Dermis microvascular lymphatic vessel endothelial cell (primary cell): ENCODE measurements around the gene ADGRA3. TPM values are rescaled to one million over a fixed set of nuclear protein-coding genes. Genes with fewer than 3 reads are reported as not detected.

Experiments used
- DNase-seq, 2 donors: peaks; one replicate each; pipeline versions ENCODE4 v3.0.0 to v3.0.0-alpha.2; 2010; ENCODE audit warnings: low read depth in 2 of 2
- total RNA-seq: library from RNA; depleted of rRNA; stranded (reverse); fragments of >200 nt; gene quantifications from 2 replicates; pipeline ENCODE4 v1.2.1, GENCODE V29; 2014

The ADGRA3 gene
- total RNA-seq, result 8.6 and 15.3 TPM in 2 replicates

DNA sequence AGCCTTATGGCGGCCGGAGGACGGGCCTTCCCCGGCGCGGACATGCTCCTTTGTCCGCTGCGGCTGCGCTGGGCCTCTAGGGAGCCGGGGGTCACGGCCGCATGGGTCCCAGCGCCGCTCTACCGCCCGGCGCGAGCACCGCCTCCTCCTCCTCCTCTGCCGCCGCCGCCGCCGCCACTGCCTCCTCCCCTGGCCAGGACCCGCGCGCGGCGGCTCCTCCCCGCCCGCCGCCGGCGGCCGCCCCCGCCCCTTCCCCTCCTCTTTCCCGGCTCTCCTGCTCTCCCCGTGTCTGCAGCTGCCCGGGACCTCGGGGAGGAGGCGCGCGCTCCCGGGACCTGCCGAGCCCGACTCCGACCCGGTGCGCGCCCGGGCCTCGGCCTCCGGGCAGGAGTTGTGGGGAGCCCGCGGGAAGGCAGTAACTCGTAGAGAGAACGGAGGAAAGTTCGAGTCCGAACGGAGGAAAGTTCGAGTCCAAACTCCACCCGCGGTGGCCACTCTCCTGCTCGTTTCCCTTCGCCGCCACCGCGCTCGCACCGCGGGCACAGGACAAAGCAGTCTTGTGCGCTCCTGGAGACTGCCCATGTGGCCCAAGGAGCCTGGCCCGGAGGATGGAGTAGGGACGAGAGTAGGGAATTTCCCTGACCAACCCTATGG is at the start of gene ADGRA3:
TSS of gene ADGRA3 (minus strand) at position 179 of the 654 bp plus-strand sequence. CDS start 282 bp downstream, outside the sequence.
- peak in 1 of 2 donors; percentile 72 for DNase-seq

DNA sequence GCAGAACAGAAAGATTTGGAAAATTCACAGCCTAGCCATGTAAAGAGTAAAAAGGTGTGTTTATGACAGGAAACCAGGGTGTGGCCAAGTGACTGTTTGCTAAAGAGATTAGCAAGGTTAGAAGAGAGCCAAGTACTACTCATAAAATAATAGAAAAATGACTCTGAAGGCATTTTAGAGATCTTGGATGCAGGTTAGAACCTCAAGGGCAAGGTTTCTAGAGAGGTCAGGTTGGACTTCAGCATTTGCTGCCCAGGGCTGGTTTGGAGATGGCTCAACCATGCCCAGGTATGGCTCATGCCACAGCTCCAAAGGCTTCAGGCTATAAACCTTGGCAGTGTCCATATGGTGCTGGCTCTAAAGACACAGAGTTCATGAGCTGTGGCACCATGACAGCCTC is 40.6 kb upstream of the ADGRA3 start:
- DNase-seq, result no peak

- no peak for DNase-seq
Observed at GRCh38 chr4:22554670-22555069, 38.8 kb upstream of the ADGRA3 start.

- DNase-seq, result no peak
Observed at GRCh38 chr4:22553560-22553959, 37.7 kb upstream of the ADGRA3 start.

DNA sequence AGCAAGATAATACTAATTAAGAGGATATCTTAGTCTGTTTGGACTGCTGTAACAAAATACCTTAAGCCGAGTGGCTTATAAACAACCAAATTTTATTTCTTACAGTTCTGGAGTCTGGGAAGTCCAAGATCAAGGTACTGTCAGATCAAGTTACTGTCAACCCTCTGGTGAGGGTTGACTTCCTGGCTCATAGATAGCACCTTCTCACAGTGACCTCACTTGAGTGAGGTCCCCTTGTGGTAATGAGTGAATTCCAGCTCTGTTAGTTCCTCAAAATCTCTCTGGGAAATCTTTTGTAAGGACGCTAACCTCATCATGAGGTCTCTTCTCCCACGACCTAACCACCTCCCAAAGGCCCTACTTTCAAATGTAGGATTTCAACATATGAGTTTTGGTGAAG is 36.9 kb upstream of the ADGRA3 start:
- DNase-seq, result no peak

DNA sequence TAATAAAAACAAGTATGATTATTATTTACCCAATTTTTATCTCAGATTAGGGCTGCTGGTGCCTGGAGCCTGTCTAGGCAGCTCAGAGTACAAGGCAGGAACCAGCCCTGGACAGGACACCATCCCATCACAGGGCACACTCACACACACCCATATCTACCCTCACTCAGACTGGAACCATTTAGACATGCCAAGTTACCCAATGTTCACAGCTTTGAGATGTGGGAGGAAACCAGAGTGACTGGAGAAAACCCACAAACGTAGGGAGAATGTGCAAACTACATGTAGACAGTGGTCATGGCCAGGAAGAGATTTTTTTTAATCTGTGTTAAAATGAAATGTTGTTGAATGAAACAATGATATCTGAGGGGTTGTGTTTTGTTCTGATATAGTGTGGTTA is 35.7 kb upstream of the ADGRA3 start:
- no peak for DNase-seq

DNA sequence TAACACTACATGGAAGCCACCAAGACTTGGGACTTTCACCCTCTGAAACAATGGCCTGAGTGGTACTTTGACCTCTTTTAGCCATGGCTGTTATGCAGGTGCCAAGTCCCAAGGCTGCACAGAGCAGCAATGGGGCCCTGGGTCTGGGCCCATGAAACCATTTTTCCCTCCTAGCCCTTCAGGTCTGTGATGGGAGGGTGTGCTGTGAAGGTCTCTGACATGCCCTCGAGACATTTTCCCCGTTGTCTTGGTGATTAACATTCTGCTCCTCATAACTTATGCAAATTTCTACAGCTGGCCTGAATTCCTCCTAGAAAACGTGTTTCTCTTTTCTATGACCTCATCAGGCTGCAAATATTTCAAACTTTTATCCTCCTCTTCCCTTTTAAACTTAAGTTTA is 30.4 kb upstream of the ADGRA3 start:
- no peak for DNase-seq

DNA sequence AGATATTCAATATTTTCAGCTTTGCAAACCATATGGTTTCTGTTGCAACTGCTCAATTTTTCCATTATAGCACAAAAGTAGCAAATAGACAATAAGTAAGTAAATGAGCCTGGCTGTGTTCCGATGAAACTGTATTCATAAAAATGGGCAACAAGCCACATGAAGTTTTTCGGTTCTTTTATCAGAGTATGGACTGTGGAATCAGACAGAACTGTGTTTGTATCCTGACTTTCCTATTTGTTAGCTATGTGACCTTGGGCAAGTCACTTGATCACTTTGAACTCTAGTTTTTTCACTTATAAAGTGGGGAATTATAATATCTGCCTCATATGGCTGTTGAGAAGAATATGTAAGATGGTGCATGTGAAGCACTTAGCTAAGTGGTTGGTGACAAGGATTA is 23.4 kb upstream of the ADGRA3 start:
- no peak for DNase-seq

DNA sequence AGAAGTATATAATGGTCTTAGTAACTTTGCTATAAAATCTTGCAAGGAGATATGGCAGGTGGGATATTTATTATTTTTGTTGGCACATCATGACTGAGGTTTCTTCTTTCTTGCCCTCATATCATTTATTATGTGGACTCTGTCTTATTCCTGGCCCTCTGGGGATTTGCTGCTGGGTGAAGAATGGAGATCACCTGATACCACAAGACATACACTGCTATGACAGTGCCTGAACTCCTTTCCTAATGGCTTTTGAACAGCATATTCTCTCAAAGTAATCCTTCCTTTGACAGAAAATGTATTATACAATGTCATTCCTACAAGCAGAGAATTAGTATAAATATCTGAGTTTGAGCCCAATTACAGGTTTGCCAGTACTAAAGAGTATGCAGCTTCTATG is 22.0 kb upstream of the ADGRA3 start:
- DNase-seq, result no peak

- no peak for DNase-seq
Observed at GRCh38 chr4:22534374-22534773, 18.5 kb upstream of the ADGRA3 start.

DNA sequence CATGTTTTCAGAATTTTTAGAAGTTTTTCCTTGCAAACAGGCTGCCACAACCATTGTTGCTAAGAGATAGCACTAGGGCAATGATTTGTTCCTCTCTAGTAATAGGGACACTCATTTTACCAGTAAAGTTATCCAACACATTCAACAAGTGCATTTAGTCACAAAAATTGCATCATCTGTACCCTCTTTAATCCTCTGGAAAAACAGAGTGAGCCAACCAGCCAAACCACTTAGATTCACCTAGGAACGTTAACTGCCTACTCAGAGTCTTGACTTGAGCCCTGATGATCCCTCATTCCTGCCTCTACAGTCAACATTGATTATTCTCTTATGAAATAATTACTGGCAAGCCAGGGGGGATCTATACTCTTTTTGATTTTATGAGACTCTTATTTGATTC is 17.0 kb upstream of the ADGRA3 start:
- no peak for DNase-seq

DNA sequence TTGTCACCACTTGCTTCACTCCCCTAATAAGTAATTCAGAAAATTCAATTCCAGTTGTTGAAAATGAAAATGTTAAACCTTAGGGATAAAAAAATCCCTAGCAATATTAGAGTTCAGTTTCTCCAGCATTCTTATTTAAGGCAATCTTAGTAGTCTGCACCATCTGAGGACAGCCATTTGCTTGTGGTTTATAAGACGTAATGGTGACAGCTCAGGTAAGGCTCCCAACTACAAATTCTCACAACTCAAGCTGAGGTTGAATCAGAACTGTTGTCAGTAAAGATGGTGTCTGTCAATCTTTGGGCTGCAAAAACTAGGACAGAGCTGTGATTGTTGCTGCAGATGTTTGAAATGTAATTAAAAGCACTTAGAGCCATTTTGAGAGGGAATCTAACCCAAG is 16.3 kb upstream of the ADGRA3 start:
- DNase-seq, result no peak

DNA sequence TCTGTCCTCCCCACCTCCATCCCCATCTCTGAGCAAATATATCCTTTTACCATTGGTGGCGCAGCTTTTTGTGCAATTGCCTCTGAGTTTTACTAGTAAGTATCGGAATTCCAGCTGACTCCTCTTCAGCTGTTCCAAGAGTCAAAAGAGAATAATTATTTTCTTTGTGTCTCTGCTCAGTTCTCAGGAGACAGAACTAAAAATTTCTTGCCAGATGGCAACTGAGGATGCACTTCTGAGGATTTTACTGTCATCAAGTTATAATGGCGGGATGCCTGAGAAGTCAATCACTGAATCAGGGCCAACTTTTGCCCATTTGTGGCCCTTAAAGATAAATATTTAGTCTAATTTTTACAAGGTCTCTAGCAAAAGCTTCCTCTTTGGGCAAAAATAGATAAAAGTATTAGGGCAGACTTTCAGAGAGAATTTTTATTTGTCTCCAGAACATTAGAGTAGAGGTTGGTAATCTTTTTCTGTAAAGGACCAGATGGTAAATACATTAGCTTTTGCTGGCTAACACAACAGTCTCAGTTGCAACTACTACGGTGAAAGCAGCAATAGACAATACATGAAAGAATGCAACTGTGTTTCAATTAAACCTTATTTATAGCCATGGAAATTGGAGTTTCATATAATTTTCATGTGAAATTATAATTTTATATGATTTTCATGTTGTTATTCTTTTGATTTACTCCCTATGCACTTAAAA is 15.6 kb upstream of the ADGRA3 start:
- DNase-seq, result no peak

DNA sequence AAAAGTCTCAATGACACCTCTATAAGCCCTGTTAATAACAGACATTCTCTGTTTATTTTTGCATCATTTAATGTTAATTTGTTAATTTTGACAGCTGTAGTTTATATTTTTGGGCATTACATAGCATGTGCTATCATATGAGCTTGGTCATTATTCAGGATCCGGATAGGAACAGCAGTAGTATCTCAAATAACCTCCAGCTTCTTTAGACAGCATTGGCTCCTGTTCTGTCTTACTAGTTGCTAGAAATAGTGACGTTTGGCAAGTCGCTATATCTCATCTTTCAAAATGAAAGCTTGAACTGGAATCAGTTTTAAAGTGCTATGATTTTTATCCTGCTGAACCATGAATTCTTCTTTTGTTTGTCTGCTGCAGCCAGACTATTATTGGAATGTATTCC is 9.0 kb upstream of the ADGRA3 start:
- no peak for DNase-seq

GRCh38 chr4:22522706-22523501 is 7.0 kb upstream of the ADGRA3 start:
- no peak for DNase-seq

DNA sequence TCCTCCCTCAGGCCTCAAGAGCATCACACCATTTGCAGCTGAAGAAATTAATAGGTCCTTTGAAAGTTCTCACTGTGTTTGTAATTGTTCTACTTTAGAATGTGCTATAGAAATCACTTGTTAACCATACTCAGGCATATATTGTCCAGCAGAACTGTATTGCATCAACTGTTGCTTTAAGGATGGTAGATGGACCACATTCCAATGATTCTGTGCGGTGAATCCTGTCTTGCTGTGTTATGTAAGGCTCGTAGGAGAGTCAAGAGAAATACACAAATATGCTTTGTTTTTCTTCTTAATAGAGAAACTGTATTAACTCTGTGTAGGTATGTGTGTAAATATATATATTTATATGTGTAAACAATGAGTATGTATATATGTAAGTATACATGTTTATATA is 6.3 kb upstream of the ADGRA3 start:
- DNase-seq, result no peak

GRCh38 chr4:22521240-22521639 is 5.4 kb upstream of the ADGRA3 start:
- DNase-seq, result no peak

DNA sequence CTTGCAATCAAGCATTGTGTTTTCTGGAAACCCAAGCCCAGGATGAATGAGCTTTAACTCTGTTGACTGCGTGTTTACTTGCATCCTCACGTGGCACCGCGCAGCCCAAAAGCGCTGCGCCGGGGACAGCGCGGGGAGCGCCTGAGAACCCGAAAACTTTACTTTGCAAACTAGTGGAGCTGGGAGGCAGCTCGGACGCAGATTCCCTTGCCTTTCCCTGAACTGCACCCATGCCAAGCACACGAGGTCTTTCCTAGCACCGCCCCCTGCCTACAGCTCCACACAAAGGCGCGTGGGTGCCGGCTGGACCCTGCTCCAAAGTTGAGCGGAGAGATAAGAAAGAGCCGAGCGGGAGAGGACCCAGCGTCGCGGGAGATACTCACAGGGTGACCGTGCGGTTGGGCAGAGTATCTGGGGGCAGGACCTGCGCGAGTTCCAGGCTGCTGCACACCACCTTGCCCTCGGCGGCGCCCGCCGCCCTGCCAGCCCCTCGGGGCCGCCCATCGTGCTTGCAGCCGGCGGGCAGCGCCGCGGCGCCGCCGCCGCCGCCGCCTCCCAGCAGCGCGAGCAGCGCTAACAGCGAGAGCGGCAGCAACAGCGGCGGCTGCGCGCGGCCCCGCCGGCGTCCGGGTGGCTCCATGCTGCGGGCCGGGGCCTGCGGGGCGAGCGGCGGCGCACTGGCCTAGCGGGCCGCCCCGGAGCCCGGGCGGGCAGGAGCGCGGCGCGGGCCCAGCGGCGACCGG is 550 bp downstream of the ADGRA3 start:
- peak in 1 of 2 donors; percentile 63 for DNase-seq

DNA sequence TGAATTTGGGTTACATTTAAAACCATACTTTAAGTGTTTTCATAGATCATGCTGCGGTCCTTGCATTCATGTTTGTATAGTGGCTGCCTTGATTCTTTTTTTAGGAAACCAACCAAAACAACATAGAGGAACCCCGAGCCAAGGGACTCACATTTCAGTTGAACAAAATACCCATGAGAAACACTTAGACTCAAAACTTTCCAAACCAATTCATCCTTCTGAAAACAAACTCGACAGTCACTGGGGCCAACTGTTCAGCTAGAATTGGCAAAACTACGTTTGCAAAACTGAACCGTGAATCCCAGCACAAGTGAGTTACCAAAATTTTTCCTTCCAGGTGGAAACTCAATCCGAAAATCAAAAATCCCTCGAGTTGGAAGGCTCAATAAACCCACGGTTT is 1.4 kb downstream of the ADGRA3 start:
- peak in 1 of 2 donors; percentile 4 for DNase-seq

- DNase-seq, result peak in 1 of 2 donors; percentile 22
Observed at GRCh38 chr4:22514001-22514400, 1.9 kb downstream of the ADGRA3 start.

DNA sequence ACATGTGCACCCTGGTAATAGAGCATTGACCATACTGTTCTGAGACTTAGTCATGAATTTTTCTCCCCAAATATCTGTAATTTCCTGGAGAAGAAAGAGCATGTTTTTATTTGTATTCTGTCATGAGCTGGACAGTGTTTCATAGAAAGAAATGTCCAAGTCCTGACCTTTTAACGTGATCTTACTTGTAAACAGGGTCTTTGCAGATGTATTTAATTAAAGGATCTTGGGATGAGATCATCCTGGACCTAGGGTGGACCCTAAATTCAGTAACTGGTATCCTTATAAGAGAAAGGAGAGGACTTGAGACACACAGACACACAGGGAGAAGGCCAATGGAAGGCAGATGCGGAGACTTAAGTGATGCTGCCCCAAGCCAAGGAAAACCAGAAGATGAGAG is 3.6 kb downstream of the ADGRA3 start:
- no peak for DNase-seq

DNA sequence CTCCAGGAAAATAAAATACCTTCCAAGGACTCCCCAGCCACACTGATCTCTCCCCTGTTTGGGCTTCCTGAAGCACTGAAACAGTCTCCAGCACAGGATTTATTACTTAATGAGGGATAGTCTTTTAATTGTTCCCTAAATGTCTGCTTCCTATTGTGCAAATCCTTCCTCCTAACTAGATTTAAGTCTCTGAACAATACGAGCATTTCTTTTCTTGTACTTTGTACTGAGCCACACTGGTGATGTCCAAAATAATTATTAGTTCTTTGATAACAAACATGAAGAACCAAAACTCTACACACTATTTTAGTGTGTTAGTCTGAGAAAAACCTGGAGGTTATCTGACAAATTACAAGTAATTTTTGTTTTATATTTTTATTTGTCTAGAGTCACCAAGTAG is 5.1 kb downstream of the ADGRA3 start:
- DNase-seq, result no peak
